Panc1 (cell line): Measurements from ENCODE around the gene SRGAP2C. TPM values are rescaled to one million over a fixed set of nuclear protein-coding genes. Genes with fewer than 3 reads are reported as not detected.
"Not testable (repeated sequence)": the region's sequence is repeated elsewhere in the genome, so short reads cannot be mapped to it uniquely, and the experiment has no call there.

Source experiments
- ATAC-seq: fragments of 200-7000 bp; cut with Tn5 transposase; 2 replicates; pipeline ENCODE4 v1.9.1; 2020; ENCODE audit warnings: mild to moderate bottlenecking, moderate library complexity
- BruUV-seq: library from RNA; stranded (reverse); fragments of 400-500 nt; replicated peaks from 2 replicates; lab custom pipeline; 2021; lab: Mats Ljungman, UMichigan
- CTCF ChIA-PET: fragments of 300-600 bp; sonication (Branson Sonifier 250); formaldehyde crosslinking; loops from one replicate; lab custom pipeline; 2022; ENCODE audit warnings: antibody characterized with exemption; lab: Charles Lee
- POLR2A ChIA-PET: fragments of 300-600 bp; sonication (Branson Sonifier 250); formaldehyde crosslinking; loops from one replicate; lab custom pipeline; 2022; ENCODE audit warnings: antibody characterized with exemption; lab: Charles Lee
- DNase-seq: peaks from one replicate; pipeline ENCODE4 v3.0.0-alpha.2; 2010; ENCODE audit warnings: low read depth, low spot score
- H3K27ac ChIP-seq: 2 replicates; pipeline ENCODE4 v1.5.1; 2011; ENCODE audit warnings: mild to moderate bottlenecking, low read length, inconsistent platforms
- H3K27me3 ChIP-seq: fragments of 200-500 bp; sonication (Bioruptor generic); 2 replicates; pipeline ENCODE4 v1.6.0; 2014; ENCODE audit warnings: low read length, inconsistent platforms; ENCODE audit not compliant: control insufficient read depth, insufficient read depth
- H3K36me3 ChIP-seq: fragments of 200-500 bp; sonication (Bioruptor generic); 2 replicates; pipeline ENCODE4 v1.5.1; 2014; ENCODE audit warnings: inconsistent platforms, mild to moderate bottlenecking, low read length, moderate library complexity; ENCODE audit not compliant: control insufficient read depth, insufficient read depth
- H3K4me1 ChIP-seq: 2 replicates; pipeline ENCODE4 v1.5.1; 2011; ENCODE audit warnings: inconsistent platforms, mild to moderate bottlenecking, low read length, moderate library complexity; ENCODE audit not compliant: control insufficient read depth, insufficient read depth
- H3K4me3 ChIP-seq, 2 experiments: 2 replicates each; pipeline ENCODE4 v1.5.1; 2011 to 2012; ENCODE audit warnings: low read depth in 2 of 2, low read length in 2 of 2, mild to moderate bottlenecking in 2 of 2, inconsistent platforms in 1 of 2, moderate library complexity in 1 of 2
- H3K9me3 ChIP-seq: fragments of 200-500 bp; sonication (Bioruptor generic); 2 replicates; pipeline ENCODE4 v1.5.1; 2014; ENCODE audit warnings: low read depth, mild to moderate bottlenecking, inconsistent platforms, low read length, moderate library complexity; ENCODE audit not compliant: control insufficient read depth, insufficient read depth
- POLR2AphosphoS5 ChIP-seq: IDR thresholded peaks from 2 replicates; pipeline ENCODE4 v1.6.1; 2012; ENCODE audit warnings: mild to moderate bottlenecking, low read depth, low read length, moderate library complexity
- SIN3A ChIP-seq: IDR thresholded peaks from 2 replicates; pipeline ENCODE4 v1.6.1; 2012; ENCODE audit warnings: low read depth, mild to moderate bottlenecking, low read length, moderate library complexity, borderline replicate concordance; ENCODE audit not compliant: insufficient read depth
- TCF7L2 ChIP-seq: IDR thresholded peaks from 2 replicates; pipeline ENCODE4 v1.6.1; 2011; ENCODE audit warnings: mild to moderate bottlenecking, low read depth, low read length, inconsistent platforms
- in situ Hi-C: cut with HindIII; loops from 2 replicates; pipeline ENCODE4 v1.10.0; 2016; ENCODE audit warnings: low sequenced_read_pairs, low pct_unique_long_range_greater_than_20kb
- intact Hi-C: fragments of 100-400 bp; cut with micrococcal nuclease; formaldehyde crosslinking; loops from one replicate; pipeline ENCODE4 v1.10.0; 2022; ENCODE audit not compliant: unreplicated experiment
- total RNA-seq: library from RNA; stranded (reverse); gene quantifications from one replicate; pipeline ENCODE4 v1.2.1, GENCODE V29; 2021; ENCODE audit not compliant: unreplicated experiment
- TF ChIP-seq, protein P1 (sequence below): fragments of 450-650 bp; IDR thresholded peaks from 2 replicates; pipeline ENCODE4 v1.5.1; 2017; ENCODE audit warnings: mild to moderate bottlenecking
- TF ChIP-seq, protein P2 (sequence below), 2 experiments: IDR thresholded peaks; 2 replicates each; pipeline ENCODE4 v1.6.1; 2011 to 2012; ENCODE audit warnings: low read depth in 2 of 2, control low read depth in 1 of 2, low read length in 1 of 2, mild to moderate bottlenecking in 1 of 2, moderate library complexity in 1 of 2; ENCODE audit not compliant: insufficient read depth in 1 of 2

The SRGAP2C gene
- total RNA-seq, 1 experiment from 2014 or later = 50.5 TPM

DNA sequence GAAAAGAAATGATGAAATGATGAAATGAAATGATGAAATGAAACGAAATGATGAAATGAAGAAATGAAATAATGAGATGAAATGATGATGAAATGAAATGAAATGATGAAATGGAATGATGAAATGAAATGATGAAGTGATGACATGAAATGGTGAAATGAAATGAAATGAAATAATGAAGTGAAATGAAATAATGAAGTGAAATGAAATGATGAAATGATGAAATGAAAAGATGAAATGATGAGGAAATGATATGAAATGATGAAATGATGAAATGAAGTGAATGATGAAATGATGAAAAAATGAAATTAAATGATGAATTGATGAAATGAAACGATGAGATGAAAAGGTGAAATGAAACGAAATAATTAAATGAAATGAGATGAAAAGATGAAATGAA lies 215.3 kb downstream of the SRGAP2C start:
- ATAC-seq, DNase-seq, H3K4me3 ChIP-seq, in situ Hi-C loops, H3K27ac ChIP-seq, CTCF ChIA-PET, POLR2A ChIA-PET, BruUV-seq, H3K9me3 ChIP-seq, intact Hi-C loops, H3K4me1 ChIP-seq, H3K36me3 ChIP-seq, H3K27me3 ChIP-seq: not testable (repeated sequence)

DNA sequence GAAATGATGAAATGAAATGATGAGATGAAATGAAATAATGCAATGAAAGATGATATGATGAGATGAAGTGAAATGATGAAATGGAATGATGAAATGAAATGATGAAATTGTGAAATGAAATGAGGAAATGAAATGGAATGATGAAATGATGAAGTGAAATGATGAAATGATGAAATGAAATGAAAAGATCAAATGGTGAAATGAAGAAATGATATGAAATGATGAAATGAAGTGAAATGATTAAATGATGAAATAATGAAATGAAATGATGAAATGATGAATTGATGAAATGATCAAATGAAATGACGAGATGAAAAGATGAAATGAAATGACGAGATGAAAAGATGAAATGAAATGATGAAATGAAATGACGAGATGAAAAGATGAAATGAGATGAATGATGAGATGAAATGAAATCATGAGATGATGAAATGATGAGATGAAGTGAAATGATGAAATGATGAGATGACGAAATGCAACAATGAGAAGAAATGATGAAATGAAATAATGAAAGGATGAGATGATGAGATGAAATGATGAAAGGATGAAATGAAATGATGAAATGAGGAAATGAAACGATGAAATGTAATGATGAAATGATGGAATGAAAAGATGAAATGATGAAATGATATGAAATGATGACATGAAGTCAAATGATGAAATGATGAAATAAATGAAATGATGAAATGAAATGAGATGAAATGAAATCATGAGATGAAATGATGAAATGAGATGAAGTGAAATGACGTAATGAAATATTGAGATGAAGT lies 216.0 kb downstream of the SRGAP2C start:
- POLR2A ChIA-PET, ATAC-seq, CTCF ChIA-PET, in situ Hi-C loops, DNase-seq, H3K27ac ChIP-seq, H3K4me3 ChIP-seq, intact Hi-C loops, BruUV-seq, H3K36me3 ChIP-seq, H3K27me3 ChIP-seq, H3K4me1 ChIP-seq, H3K9me3 ChIP-seq: not testable (repeated sequence)

DNA sequence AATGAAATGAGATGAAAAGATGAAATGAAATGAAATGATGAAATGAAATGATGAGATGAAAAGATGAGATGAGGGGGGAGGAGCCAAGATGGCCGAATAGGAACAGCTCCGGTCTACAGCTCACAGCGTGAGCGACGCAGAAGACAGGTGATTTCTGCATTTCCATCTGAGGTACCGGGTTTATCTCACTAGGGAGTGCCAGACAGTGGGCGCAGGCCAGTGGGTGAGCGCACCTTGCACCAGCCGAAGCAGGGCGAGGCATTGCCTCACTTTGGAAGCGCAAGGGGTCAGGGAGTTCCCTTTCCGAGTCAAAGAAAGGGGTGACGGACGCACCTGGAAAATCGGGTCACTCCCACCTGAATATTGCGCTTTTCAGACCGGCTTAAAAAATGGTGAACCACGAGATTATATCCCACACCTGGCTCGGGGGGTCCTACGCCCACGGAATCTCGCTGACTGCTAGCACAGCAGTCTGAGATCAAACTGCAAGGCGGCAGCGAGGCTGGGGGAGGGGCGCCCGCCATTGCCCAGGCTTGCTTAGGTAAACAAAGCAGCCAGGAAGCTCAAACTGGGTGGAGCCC lies 216.7 kb downstream of the SRGAP2C start:
- ATAC-seq, BruUV-seq, DNase-seq, H3K27me3 ChIP-seq, H3K4me1 ChIP-seq, CTCF ChIA-PET, H3K27ac ChIP-seq, H3K9me3 ChIP-seq, POLR2A ChIA-PET, intact Hi-C loops, in situ Hi-C loops, H3K36me3 ChIP-seq: not testable (repeated sequence)
- peak overlapping the region in 1 of 2 experiments; percentile 28; a peak in 2 of 4 replicates for H3K4me3 ChIP-seq

DNA sequence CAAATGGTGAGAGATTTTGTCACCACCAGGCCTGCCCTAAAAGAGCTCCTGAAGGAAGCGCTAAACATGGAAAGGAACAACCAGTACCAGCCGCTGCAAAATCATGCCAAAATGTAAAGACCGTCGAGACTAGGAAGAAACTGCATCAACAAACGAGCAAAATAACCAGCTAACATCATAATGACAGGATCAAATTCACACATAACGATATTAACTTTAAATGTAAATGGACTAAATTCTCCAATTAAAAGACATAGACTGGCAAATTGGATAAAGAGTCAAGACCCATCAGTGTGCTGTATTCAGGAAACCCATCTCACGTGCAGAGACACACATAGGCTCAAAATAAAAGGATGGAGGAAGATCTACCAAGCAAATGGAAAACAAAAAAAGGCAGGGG lies 218.5 kb downstream of the SRGAP2C start:
- CTCF ChIA-PET, H3K4me3 ChIP-seq, ATAC-seq, intact Hi-C loops, DNase-seq, H3K27me3 ChIP-seq, H3K4me1 ChIP-seq, in situ Hi-C loops, H3K36me3 ChIP-seq, POLR2A ChIA-PET, H3K9me3 ChIP-seq, BruUV-seq, H3K27ac ChIP-seq: not testable (repeated sequence)

DNA sequence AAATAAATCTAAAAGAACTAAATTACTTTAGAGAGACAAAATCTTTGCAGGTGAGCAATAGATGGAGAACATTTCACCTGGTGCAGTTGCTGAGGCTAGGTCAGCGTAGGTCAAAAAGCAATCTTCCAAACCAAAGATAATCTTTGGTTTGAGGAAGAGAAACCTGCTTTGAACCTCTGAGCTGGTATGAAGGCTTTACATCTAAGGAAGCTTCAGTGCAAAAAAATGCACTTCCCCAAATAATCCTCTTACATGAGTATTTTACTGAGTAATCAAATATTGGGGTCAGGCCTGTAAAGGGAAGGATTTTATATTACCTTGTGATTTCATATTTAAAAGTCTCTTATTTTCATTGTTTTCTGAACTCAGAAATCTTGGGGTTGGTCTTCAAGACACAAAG lies 223.6 kb downstream of the SRGAP2C start:
- H3K27me3 ChIP-seq = no peaks in the 10 kb centered on the region
- H3K9me3 ChIP-seq = no peaks in the 10 kb centered on the region
- H3K4me3 ChIP-seq = no peak overlapping the region
- in situ Hi-C loops = no loop called here
- intact Hi-C loops = no loop called here
- no peak for ATAC-seq
- no peaks in the 10 kb centered on the region for H3K36me3 ChIP-seq
- H3K4me1 ChIP-seq = no peaks in the 10 kb centered on the region
- POLR2A ChIA-PET = no interaction called here
- BruUV-seq = no TSS peak
- TF ChIP-seq POLR2AphosphoS5 (no peak), TCF7L2 (no peak), SIN3A (no peak)
- TF ChIP-seq, protein P1, sequence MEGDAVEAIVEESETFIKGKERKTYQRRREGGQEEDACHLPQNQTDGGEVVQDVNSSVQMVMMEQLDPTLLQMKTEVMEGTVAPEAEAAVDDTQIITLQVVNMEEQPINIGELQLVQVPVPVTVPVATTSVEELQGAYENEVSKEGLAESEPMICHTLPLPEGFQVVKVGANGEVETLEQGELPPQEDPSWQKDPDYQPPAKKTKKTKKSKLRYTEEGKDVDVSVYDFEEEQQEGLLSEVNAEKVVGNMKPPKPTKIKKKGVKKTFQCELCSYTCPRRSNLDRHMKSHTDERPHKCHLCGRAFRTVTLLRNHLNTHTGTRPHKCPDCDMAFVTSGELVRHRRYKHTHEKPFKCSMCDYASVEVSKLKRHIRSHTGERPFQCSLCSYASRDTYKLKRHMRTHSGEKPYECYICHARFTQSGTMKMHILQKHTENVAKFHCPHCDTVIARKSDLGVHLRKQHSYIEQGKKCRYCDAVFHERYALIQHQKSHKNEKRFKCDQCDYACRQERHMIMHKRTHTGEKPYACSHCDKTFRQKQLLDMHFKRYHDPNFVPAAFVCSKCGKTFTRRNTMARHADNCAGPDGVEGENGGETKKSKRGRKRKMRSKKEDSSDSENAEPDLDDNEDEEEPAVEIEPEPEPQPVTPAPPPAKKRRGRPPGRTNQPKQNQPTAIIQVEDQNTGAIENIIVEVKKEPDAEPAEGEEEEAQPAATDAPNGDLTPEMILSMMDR = no peak
- TF ChIP-seq, protein P2, sequence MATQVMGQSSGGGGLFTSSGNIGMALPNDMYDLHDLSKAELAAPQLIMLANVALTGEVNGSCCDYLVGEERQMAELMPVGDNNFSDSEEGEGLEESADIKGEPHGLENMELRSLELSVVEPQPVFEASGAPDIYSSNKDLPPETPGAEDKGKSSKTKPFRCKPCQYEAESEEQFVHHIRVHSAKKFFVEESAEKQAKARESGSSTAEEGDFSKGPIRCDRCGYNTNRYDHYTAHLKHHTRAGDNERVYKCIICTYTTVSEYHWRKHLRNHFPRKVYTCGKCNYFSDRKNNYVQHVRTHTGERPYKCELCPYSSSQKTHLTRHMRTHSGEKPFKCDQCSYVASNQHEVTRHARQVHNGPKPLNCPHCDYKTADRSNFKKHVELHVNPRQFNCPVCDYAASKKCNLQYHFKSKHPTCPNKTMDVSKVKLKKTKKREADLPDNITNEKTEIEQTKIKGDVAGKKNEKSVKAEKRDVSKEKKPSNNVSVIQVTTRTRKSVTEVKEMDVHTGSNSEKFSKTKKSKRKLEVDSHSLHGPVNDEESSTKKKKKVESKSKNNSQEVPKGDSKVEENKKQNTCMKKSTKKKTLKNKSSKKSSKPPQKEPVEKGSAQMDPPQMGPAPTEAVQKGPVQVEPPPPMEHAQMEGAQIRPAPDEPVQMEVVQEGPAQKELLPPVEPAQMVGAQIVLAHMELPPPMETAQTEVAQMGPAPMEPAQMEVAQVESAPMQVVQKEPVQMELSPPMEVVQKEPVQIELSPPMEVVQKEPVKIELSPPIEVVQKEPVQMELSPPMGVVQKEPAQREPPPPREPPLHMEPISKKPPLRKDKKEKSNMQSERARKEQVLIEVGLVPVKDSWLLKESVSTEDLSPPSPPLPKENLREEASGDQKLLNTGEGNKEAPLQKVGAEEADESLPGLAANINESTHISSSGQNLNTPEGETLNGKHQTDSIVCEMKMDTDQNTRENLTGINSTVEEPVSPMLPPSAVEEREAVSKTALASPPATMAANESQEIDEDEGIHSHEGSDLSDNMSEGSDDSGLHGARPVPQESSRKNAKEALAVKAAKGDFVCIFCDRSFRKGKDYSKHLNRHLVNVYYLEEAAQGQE (IDR thresholded peaks at IDR 0.05; ENCODE audit: insufficient read depth in 1 of 2, low read depth in 2 of 2, low read length in 1 of 2) = no peak
- no peak overlapping the region for H3K27ac ChIP-seq
- DNase-seq = no peak
- CTCF ChIA-PET = no interaction called here
